HG02938 (cell line): ENCODE results near the gene ZNF451.

Source experiments
- ATAC-seq: cut with Tn5 transposase; IDR thresholded peaks from one replicate; pipeline ENCODE4 v1.9.1; 2021; ENCODE audit warnings: mild to moderate bottlenecking, moderate library complexity; ENCODE audit not compliant: unreplicated experiment

Gene ZNF451

DNA sequence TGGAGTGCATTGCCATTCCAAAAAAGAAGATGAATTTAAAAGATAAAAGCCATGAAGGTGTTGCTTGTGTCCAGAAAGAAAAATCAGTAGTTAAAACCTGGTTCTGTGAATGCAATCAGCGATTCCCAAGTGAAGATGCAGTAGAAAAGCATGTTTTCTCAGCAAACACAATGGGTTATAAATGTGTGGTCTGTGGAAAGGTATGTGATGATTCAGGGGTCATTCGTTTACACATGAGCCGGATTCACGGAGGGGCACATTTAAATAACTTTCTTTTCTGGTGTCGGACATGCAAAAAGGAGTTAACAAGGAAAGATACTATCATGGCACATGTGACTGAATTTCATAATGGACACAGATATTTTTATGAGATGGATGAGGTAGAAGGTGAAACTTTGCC is 57.4 kb downstream of the ZNF451 start:
- ATAC-seq = no peak

DNA sequence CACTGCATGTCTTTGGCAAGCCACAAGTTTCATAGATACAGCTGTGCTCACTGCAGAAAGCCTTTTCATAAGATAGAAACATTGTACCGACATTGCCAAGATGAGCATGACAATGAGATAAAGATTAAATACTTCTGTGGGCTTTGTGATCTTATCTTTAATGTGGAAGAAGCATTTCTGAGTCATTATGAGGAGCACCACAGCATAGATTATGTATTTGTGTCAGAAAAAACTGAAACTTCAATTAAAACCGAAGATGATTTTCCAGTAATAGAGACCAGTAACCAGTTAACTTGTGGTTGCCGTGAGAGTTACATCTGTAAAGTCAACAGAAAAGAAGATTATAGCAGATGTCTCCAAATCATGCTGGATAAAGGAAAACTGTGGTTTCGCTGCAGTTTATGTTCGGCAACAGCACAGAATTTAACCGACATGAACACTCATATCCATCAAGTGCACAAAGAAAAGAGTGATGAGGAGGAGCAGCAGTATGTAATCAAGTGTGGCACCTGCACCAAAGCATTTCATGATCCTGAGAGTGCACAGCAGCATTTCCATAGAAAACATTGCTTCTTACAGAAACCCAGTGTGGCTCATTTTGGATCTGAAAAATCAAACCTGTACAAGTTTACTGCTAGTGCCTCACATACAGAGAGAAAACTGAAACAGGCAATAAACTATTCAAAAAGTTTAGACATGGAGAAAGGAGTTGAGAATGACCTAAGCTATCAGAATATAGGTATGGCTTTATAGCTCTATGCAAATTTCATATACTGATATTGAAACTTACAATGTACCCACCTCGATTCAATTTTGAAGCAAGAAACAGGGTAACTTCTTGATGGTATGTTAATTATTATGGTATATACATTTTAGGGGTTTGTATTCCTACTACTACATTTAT is 58.2 kb downstream of the ZNF451 start:
- no peak for ATAC-seq

DNA sequence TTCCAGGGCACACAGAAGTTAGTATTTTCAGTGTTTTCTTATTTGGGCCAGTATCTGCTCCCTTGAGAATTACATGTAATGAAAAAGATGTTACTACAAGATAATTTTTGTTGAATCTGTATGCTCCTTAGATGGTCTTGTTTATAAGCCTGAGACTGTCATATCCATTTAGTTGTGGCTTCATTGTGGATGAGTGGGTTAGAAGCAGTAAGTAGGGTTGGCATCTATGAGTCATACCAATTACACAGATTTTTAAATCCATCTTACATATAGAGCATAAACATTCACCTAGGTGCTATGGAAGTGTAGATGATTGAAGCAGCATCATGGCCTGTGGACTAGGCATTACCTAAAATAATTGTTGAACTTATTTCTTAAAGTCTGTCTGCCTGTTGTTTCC is 68.7 kb downstream of the ZNF451 start:
- no peak for ATAC-seq

DNA sequence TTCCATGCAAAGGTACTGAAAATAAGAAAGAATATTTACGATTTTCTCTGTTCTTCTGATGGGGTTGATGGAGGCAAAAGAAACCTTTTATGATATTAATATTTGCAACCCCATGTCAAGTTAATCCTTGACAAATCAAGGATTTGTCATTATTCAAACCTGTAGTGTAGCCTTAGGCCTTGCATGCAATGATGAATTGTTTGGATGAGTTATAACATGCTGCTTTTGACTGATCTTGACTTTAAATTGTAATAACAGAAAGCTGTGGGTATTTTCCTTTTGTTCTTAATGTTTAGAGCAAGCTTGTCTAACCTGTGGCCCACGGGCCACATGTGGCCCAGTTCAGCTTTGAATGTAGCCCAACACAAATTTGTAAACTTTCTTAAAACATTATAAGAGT is 69.1 kb downstream of the ZNF451 start:
- ATAC-seq = no peak

DNA sequence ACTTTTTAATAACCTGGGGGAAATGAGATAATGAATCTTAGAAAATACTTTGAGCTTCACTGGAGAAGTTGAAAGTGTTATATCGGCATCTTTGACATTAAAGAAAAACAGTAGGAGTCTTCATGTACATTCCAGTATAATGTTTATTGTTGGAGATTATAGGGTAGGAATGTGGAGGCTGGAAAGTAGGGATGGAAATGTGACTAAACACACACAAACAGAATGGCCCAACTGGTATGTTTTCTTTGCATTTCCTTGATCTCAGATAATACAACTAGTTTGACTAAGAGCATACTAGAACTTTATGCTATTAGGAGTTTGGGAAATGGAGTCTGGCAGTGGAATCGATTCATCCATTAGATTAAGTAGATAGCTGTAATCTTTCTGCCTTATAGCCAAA is 72.0 kb downstream of the ZNF451 start:
- no peak for ATAC-seq

DNA sequence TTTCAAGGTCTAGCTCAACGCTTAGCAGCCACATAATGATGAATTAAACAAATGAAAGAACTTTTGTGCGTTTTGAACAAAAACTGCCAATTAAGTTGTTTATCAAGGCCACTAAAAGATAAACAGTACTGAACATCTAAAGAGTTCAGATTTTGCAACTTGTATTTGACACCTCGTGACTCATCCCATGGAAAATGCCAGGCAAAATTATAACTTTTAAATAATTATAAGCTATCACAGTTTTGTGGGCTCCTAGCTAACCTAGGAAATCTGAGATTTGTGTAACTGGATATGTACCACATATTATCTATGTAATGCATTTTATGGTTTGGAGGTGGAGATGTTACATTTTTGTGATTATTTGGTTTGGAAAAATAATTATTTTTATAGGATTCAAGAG is 72.5 kb downstream of the ZNF451 start:
- ATAC-seq = no peak

DNA sequence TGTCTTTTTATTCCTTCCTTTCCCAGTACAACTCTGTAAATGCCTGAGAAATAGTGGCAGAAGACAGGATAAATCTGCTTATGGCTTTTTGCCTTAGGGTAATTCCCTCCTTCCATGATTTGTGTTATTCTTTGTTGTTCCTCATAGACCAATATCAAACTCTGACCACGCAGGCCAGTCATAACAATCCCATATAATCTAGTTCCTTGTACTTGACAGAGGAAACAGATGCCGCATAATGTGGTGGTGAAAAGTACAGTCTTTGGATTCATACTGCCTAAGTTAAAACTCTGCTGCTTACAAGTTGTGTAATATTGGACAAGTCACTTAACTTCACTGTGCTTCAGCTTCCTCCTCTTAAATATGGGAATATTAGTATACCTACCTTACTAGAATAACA is 74.0 kb downstream of the ZNF451 start:
- ATAC-seq = no peak

DNA sequence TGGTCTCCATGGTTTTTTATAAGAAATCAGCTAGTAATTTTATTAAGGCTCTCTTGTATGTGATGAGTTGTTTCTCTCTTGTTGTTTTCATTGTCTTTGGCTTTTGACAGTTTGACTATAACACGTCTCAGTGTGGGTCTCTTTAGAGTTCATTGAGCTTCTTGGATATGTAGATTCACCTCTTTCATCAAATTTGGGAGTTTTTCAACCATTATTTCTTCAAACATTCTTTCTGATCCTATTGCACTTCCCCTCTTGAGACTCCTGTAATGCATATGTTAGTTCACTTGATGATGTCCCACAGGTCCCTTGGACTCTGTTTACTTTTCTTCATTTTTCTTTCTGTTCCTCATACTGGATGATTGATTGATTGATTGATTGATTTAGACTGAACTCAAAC is 75.1 kb downstream of the ZNF451 start:
- ATAC-seq = no peak

DNA sequence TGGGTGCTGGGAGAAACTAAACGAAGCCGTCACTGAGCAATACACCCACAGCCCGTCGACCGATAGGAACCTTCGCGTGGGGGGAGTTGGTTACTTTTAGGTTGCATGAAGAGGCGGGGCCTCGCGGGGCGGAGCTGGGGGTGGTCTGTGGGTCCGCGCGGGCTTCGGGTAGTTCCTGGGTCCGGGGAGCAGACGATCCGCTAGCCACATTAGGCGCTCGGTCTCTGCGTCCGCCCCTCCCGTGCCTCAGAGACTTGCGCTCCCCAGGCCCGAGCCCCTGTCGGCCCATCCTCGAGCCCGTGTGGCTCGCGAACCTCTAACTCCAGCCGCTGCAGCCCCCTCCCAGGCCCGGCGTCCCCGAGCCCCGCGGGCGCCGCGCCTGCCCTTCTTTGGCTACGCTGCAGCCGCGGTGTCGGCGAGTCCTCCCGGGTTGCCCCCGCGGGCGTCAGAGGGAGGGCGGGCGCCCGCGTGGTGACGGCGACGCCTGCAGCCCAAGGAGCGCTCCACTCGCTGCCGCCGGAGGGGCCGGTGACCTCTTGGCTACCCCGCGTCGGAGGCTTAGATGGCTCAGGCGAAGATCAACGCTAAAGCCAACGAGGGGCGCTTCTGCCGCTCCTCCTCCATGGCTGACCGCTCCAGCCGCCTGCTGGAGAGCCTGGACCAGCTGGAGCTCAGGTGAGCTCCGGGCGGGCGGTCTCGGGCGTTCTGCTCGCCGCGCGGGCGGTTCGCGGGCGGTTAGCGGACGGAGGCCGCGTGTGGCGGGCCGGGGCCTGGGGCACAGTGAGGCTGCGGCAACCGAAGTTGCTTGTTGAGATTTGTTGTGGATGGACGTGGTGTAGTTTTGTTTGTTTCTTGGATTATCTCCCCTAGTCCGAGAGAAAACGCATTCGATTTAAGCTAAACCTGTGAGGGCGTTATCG is 82.4 kb downstream of the ZNF451 start, which contains the start of gene BAG2:
Gene BAG2 (plus strand): TSS at position 191 of the 920 bp plus-strand sequence. CDS start 372 bp downstream, at position 563.
- ATAC-seq = peak; percentile 88

DNA sequence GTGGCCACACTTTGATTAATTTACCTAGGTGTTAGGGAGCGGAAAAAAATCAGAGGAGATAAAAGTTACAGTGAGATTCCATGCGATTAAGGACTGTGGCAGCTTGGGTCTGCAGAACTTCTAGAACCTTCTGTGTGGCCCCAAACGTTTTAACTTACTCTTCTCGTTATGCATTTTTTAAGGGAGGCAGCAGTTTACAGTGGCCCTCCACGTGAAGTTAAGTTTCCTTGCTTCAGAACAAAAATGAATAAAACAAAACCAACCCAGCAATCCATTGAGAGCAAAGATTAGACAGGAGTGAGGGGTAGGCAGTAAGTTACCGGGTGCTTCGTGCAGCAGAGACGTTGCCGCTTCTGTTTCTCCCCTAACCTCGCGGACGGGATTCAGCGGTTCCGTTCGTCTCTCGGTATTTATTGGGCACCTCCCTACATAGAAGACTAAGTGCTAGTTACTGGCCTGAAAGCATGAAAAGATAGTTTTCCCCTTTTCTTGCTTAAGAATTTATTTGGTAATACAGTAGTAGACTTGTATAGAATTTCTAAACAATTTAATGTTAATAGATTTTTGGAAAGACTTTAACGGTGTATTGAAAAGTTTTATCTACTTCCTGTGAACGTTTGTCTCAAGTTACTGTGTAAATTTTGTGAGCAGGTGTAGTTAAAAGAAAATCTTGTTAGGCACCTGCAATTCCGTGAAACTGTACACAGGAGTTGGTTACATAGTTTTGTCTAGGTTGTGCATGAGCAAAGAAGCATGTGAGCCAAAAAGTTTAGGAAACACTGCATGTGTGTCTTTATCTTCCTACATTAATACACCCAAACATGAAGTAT is 83.3 kb downstream of the ZNF451 start:
- no peak for ATAC-seq

DNA sequence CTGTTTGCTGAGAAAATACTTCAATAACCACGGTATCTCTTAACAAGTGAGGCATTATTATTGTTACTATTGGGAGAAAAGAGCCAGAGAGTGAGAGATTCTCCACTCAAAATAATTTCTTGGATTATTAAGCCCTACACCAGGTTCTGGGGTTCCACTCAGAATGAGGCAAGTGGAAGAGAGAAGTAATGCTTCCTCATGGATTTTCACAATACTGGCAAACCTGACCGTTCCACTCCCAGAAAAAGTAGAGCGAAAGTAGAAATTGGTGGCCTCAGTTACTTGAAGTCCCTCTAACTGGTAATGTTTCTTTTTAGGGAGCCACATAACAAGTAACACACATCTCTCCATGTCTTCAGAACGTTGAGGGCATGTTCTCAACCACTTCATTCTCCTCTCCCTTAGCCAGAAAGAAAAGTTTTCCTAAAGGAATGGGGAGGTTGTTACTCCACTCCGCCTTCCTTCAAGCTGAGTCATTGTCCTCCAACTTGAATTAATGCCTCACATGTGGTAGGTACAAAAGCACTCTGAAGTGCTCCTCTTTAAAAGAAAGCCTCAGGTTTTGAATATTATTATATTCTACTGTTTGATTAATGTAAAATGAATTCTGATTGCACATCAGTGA is 84.0 kb downstream of the ZNF451 start:
- no peak for ATAC-seq

DNA sequence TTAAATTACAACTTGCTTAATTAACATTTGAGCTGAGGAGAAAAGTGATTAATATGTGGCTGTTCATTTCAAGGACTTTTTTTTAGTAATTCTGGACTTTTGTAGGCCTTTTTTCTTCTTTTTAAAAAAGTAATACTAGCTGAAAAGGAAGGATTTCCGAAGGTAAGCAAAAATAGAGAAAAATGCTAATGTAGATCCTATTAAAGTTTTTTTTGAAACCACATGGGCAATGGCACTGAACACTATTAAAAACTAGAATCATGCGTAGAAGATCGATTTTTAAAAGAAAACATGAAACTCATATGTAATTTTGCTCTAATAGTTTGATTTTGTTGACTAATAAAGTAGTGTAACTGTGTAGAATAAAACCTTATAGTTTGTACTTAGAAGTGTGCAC is 84.5 kb downstream of the ZNF451 start:
- ATAC-seq = no peak

DNA sequence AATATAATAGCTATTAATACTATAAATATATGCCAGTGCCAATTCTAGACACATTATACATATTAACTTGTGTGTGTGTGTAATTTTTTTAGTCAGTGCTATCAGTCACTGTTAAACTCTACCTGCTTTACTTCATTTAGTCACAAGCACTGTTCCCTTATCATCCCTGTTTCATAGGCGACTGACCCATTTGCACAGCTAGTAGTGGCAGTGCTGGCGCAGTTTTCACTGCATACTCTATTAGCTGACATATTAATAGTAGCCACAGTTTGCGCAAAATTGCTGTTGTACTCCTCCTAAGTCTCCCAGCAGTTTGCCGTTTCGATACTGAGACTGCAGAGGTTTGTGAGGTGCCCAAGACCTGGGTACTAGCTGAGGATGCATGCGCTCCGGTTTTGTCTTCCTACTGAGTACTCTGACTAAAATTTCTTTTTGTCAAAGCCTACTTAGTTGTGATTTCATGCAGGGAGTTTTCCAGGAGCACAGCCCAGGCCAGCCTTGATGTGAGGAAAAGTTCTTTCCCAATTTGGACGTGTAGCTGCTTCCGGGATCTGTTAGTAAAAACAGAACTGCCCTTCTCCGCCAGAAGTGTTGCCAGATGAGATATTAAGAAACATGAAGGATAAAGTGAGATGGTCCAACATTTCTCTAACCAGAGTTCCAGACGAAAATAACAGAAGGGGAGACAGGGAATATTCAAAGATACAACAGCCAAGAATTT is 87.7 kb downstream of the ZNF451 start:
- no peak for ATAC-seq

DNA sequence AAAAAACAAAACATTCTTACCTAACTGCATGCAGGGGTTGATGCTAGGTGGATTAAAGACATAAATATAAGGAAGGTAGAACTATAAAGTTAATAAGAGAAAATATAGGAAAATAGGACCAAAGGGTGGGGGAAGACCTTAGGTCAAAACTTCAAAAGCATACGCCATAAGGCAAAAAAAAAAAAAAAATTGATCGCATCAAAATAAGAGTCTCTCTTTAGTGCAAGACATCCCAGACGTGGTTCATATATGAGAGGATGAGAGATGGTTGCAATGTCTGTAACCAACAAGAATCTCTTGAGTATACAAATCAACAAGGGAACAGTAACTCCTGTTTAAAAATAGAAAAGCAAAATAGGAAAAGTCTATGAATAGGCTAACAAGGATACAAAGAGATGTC is 90.6 kb downstream of the ZNF451 start:
- ATAC-seq = no peak

DNA sequence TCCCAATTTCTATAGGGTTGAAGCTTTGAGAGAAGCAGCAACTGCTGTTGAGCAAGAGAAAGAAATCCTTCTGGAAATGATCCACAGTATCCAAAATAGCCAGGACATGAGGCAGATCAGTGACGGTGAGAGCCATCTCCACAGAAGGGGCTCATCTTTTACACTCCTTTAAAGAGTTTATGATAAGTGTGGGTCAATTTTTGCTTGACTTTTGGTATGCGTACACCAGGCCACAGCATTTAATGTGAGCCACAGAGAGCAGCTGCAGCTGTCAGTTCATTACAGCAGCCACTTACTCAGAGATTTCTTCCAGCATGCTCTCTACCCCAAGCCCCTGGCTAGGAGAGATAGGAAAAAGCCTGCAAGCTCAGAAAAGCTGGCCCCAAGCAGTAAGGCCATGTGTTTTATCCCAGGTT is 92.0 kb downstream of the ZNF451 start:
- ATAC-seq = no peak

DNA sequence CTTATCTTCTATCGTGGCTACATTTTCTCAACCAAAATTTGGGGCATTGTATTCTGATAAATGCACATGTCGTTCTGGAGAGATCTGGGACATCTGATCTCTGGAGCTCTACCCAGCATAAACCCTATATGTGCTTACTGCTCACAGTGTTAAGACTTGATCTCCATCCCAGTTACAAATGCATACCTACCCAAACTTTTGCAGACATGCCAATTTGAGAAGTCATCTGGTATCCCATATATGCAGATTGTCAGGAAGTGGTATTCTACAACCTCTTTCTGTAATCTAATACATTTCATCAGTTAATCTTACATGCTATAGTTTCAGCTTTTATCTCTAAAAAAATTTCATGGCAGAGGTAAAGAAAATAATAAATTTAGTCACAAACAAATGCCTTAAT is 93.3 kb downstream of the ZNF451 start:
- no peak for ATAC-seq

DNA sequence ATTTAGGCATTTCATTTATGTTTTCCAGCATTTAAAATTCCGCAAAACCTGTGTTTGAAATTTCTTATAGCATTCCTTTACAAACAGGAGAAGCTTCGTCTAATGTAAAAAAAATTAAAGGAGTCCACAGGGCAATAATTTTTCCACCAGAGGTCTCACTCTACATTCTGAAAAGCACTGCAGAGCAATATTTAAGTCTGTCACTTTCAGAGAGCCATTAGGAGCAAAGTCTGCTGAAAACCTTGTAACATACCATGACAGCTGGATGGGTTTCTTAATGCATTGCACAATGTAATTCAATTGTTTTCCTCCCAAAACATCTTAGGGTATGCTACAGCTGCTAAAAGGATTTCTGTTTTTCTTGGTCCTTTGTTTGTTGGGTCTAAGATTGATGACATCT is 100.2 kb downstream of the ZNF451 start:
- no peak for ATAC-seq

DNA sequence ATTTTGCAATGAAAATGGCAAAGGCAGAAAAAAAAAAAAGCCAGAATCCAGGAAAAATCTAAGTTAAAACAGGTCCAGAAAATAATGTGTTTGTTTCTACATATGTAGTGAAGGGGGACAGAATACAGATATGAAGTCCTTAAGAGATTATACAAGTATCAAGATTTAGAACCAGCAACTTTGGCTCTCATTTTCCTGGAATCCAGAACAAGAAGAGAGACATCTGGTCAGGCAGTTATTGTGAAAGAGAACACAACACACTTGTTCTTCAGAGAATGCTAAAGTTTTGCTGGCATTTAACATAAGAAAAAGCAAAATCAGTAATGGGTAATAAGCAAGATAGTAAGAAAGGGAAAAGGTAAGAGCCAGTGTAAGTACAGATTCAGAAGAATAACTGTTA is 103.2 kb downstream of the ZNF451 start:
- no peak for ATAC-seq

DNA sequence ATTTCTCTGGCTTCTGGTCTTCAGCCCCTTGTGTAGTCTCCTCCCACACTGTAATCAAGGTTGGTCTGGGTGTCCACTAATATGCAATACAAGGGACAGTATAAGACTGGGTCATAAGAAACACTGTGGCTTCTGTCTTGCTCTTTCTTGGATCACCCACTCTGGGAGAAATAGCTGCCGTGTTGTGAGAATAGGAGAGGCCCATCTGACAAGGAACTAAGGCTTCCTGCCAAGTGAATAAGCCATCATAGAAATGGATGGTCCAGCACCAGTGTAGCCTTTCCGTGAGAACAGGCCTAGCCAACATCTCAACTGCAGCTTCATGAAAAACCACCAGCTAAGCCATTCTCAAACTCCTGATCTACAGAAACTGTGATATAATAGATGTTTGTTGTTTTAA is 105.5 kb downstream of the ZNF451 start:
- ATAC-seq = no peak
